Nephron (organoid): ENCODE results near the gene CCDC33.

ENCODE experiments used
- H3K27ac Mint-ChIP-seq, 3 experiments: 2 replicates each; pipeline ENCODE4 v1.8.0; 2020; ENCODE audit warnings: mixed read lengths in 3 of 3, mild to moderate bottlenecking in 2 of 3, moderate library complexity in 1 of 3
- H3K27me3 Mint-ChIP-seq: 2 replicates; pipeline ENCODE4 v1.8.0; 2021; ENCODE audit warnings: low read depth, mild to moderate bottlenecking, moderate library complexity, mixed read lengths
- H3K36me3 Mint-ChIP-seq: 2 replicates; pipeline ENCODE4 v1.8.0; 2020; ENCODE audit warnings: low read depth, mixed read lengths
- H3K4me1 Mint-ChIP-seq: 2 replicates; pipeline ENCODE4 v1.8.0; 2020; ENCODE audit warnings: mixed read lengths
- H3K4me3 Mint-ChIP-seq, 3 experiments: 2 replicates each; pipeline ENCODE4 v1.8.0; 2020; ENCODE audit warnings: mild to moderate bottlenecking in 3 of 3, mixed read lengths in 3 of 3, moderate library complexity in 2 of 3
- H3K9me3 Mint-ChIP-seq: 2 replicates; pipeline ENCODE4 v1.8.0; 2020; ENCODE audit warnings: mixed read lengths
- CTCF ChIP-seq, 3 experiments: fragments of 200-600 bp; sonication (generic); IDR thresholded peaks; one replicate each; pipeline ENCODE4 v1.5.0; 2021; ENCODE audit warnings: antibody characterized with exemption in 3 of 3; ENCODE audit not compliant: unreplicated experiment in 3 of 3

Gene CCDC33

GRCh38 chr15:74374648-74375302 is 138.6 kb downstream of the CCDC33 start:
- Mint-ChIP-seq H3K9me3 (no peaks in the 10 kb centered on the region), H3K4me1 (peaks cover 6% of the 10 kb centered on the region), H3K36me3 (no peaks in the 10 kb centered on the region), H3K4me3 (peak overlapping the region; percentile 73 to 84 (median 82)), H3K27me3 (peaks cover 25% of the 10 kb centered on the region), H3K27ac (no peak overlapping the region)
- TF ChIP-seq CTCF (IDR thresholded peaks at IDR 0.05; ENCODE audit: unreplicated experiment in 3 of 3), result no peak

- Mint-ChIP-seq H3K4me1 (peaks cover 6% of the 10 kb centered on the region), H3K36me3 (no peaks in the 10 kb centered on the region), H3K4me3 (peak overlapping the region; percentile 73 to 84 (median 77)), H3K9me3 (no peaks in the 10 kb centered on the region), H3K27me3 (peaks cover 25% of the 10 kb centered on the region), H3K27ac (no peak overlapping the region)
- peak; percentile 83 to 87 (median 86) for TF ChIP-seq CTCF (IDR thresholded peaks at IDR 0.05; ENCODE audit: unreplicated experiment in 3 of 3)
These were observed 139.2 kb downstream of the CCDC33 start for GRCh38 chr15:74375303-74375693.

- no peak for TF ChIP-seq CTCF (IDR thresholded peaks at IDR 0.05; ENCODE audit: unreplicated experiment in 3 of 3)
- Mint-ChIP-seq H3K4me1 (peaks cover 9% of the 10 kb centered on the region), H3K27me3 (peaks cover 25% of the 10 kb centered on the region), H3K4me3 (peak overlapping the region in 1 of 3 experiments; percentile 30), H3K27ac (no peak overlapping the region), H3K36me3 (no peaks in the 10 kb centered on the region), H3K9me3 (no peaks in the 10 kb centered on the region)
These were observed 140.1 kb downstream of the CCDC33 start for GRCh38 chr15:74376226-74376625.

GRCh38 chr15:74376825-74377581 is 140.9 kb downstream of the CCDC33 start:
- peaks cover 21% of the 10 kb centered on the region for H3K27me3 Mint-ChIP-seq
- H3K27ac Mint-ChIP-seq, result no peak overlapping the region
- peaks cover 16% of the 10 kb centered on the region for H3K4me1 Mint-ChIP-seq
- TF ChIP-seq CTCF (IDR thresholded peaks at IDR 0.05; ENCODE audit: unreplicated experiment in 3 of 3), result no peak
- H3K36me3 Mint-ChIP-seq, result no peaks in the 10 kb centered on the region
- no peak overlapping the region for H3K4me3 Mint-ChIP-seq
- H3K9me3 Mint-ChIP-seq, result no peaks in the 10 kb centered on the region

- H3K36me3 Mint-ChIP-seq, result no peaks in the 10 kb centered on the region
- no peaks in the 10 kb centered on the region for H3K9me3 Mint-ChIP-seq
These were observed 142.0 kb downstream of the CCDC33 start for GRCh38 chr15:74377831-74378766.

More at GRCh38 chr15:74377831-74378766, 142.0 kb downstream of the CCDC33 start:
- Mint-ChIP-seq H3K27me3 (peaks cover 13% of the 10 kb centered on the region), H3K4me1 (peaks cover 21% of the 10 kb centered on the region), H3K4me3 (peak overlapping the region in 2 of 3 experiments; percentile 4 to 29), H3K27ac (peak overlapping the region; percentile 54 to 86 (median 75))
- TF ChIP-seq CTCF (IDR thresholded peaks at IDR 0.05; ENCODE audit: unreplicated experiment in 3 of 3), result no peak
